DND-41 (cell line): ENCODE measurements around the gene DCP1B.

Experiments used
- CTCF ChIP-seq: IDR thresholded peaks from 2 replicates; pipeline ENCODE4 v1.5.1; 2012; ENCODE audit warnings: borderline replicate concordance, low read length, moderate library complexity, mild to moderate bottlenecking; ENCODE audit not compliant: poor library complexity, severe bottlenecking; ENCODE audit errors: extremely low read depth
- EZH2 ChIP-seq: IDR thresholded peaks from 3 replicates; pipeline ENCODE4 v1.6.1; 2012; ENCODE audit warnings: borderline replicate concordance, low read depth, mild to moderate bottlenecking, moderate library complexity, low read length, inconsistent platforms; ENCODE audit not compliant: severe bottlenecking

GRCh38 chr12:1910468-1910867, 93.8 kb downstream of the DCP1B start:
- no peak for TF ChIP-seq CTCF
- no peak for TF ChIP-seq EZH2
